Measurements from ENCODE around the gene SCFD2.
A peak's percentile ranks its signal among the peaks of the same experiment; 100 is the strongest.

The SCFD2 gene

GRCh38 chr4:53003959-53004358, 361.9 kb downstream of the SCFD2 start:
- no peak overlapping the region for H3K4me3 ChIP-seq (ENCODE audit: low read length)
- TF ChIP-seq CTCF (conservative IDR thresholded peaks at IDR 0.05; ENCODE audit: low read length): no peak

GRCh38 chr4:53000560-53000959, 365.3 kb downstream of the SCFD2 start:
- H3K4me3 ChIP-seq (ENCODE audit: low read length): no peak overlapping the region
- DNase-seq (ENCODE audit: low read depth): no peak
- TF ChIP-seq CTCF (conservative IDR thresholded peaks at IDR 0.05; ENCODE audit: low read length): no peak

More at GRCh38 chr4:53003959-53004358, 361.9 kb downstream of the SCFD2 start:
- no peak for DNase-seq (ENCODE audit: low read depth)

- TF ChIP-seq CTCF (conservative IDR thresholded peaks at IDR 0.05; ENCODE audit: low read length): no peak
- no peak for DNase-seq (ENCODE audit: low read depth)
- H3K4me3 ChIP-seq (ENCODE audit: low read length): no peak overlapping the region
Measured at GRCh38 chr4:52999626-53000025, 366.2 kb downstream of the SCFD2 start.

- no peak overlapping the region for H3K4me3 ChIP-seq (ENCODE audit: low read length)
- TF ChIP-seq CTCF (conservative IDR thresholded peaks at IDR 0.05; ENCODE audit: low read length): no peak
- no peak for DNase-seq (ENCODE audit: low read depth)
Measured at GRCh38 chr4:52998413-52998812, 367.4 kb downstream of the SCFD2 start.

GRCh38 chr4:52997132-52997416, 368.8 kb downstream of the SCFD2 start:
- no peak for DNase-seq (ENCODE audit: low read depth)

GRCh38 chr4:52996261-52997131, 369.4 kb downstream of the SCFD2 start:
- TF ChIP-seq CTCF (conservative IDR thresholded peaks at IDR 0.05; ENCODE audit: low read length): no peak
- peak; percentile 80 for DNase-seq (ENCODE audit: low read depth)

More at GRCh38 chr4:52997132-52997416, 368.8 kb downstream of the SCFD2 start:
- no peak for TF ChIP-seq CTCF (conservative IDR thresholded peaks at IDR 0.05; ENCODE audit: low read length)
- H3K4me3 ChIP-seq (ENCODE audit: low read length): no peak overlapping the region

GRCh38 chr4:52995360-52996030, 370.4 kb downstream of the SCFD2 start:
- no peak for DNase-seq (ENCODE audit: low read depth)
- TF ChIP-seq CTCF (conservative IDR thresholded peaks at IDR 0.05; ENCODE audit: low read length): no peak

More at GRCh38 chr4:52996261-52997131, 369.4 kb downstream of the SCFD2 start:
- no peak overlapping the region for H3K4me3 ChIP-seq (ENCODE audit: low read length)

More at GRCh38 chr4:52995360-52996030, 370.4 kb downstream of the SCFD2 start:
- H3K4me3 ChIP-seq (ENCODE audit: low read length): no peak overlapping the region

Measured in AG10803 (cell line).